Progenitor cell of endocrine pancreas (in vitro differentiated cells): ENCODE measurements around the gene CSF3R. TPM values are rescaled to one million over a fixed set of nuclear protein-coding genes. Genes with fewer than 3 reads are reported as not detected.

Experiments used
- DNase-seq: peaks from one replicate; pipeline ENCODE4 v3.0.0; 2021; ENCODE audit warnings: low spot score; ENCODE audit not compliant: unreplicated experiment
- H3K27ac Mint-ChIP-seq: 2 replicates; pipeline ENCODE4 v1.8.0; 2021; ENCODE audit warnings: mild to moderate bottlenecking, moderate library complexity, mixed read lengths
- H3K27me3 Mint-ChIP-seq: 2 replicates; pipeline ENCODE4 v1.8.0; 2021; ENCODE audit warnings: mixed read lengths
- H3K36me3 Mint-ChIP-seq: 2 replicates; pipeline ENCODE4 v1.8.0; 2022; ENCODE audit warnings: mixed read lengths; ENCODE audit not compliant: insufficient read depth
- H3K4me1 Mint-ChIP-seq: 2 replicates; pipeline ENCODE4 v1.8.0; 2021; ENCODE audit warnings: low read depth, mixed read lengths
- H3K4me3 Mint-ChIP-seq: 2 replicates; pipeline ENCODE4 v1.8.0; 2021; ENCODE audit warnings: low read depth, mild to moderate bottlenecking, moderate library complexity, mixed read lengths
- H3K9me3 Mint-ChIP-seq: 2 replicates; pipeline ENCODE4 v1.8.0; 2021; ENCODE audit warnings: low read depth, mixed read lengths
- total RNA-seq: library from RNA; stranded (reverse); gene quantifications from 2 replicates; pipeline ENCODE4 v1.2.1, GENCODE V29; 2021
- TF ChIP-seq, protein P1 (sequence below): fragments of 200-600 bp; sonication (generic); IDR thresholded peaks from one replicate; pipeline ENCODE4 v1.5.0; 2021; ENCODE audit warnings: antibody characterized with exemption, mild to moderate bottlenecking; ENCODE audit not compliant: unreplicated experiment

The CSF3R gene
- total RNA-seq, 1 donor from 2014 or later = 5.5 TPM

DNA sequence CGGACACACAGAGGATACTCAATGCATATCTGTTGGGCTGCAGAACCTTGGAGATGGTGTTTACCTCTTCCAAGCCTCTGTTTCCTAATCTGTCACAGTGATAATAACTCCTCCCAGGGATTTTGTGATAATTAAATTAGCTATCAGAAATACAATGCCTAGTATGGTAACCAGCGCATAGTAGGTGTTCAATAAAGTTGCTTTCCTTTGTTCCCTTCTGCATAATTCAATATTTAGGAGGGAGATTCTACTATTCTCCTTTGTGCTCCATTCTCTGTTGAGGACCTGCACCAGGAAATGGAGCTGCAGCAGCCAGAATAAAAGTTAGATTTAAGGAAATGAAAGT, 3.4 kb upstream of the CSF3R start:
- no peak for DNase-seq
- TF ChIP-seq, protein P1, sequence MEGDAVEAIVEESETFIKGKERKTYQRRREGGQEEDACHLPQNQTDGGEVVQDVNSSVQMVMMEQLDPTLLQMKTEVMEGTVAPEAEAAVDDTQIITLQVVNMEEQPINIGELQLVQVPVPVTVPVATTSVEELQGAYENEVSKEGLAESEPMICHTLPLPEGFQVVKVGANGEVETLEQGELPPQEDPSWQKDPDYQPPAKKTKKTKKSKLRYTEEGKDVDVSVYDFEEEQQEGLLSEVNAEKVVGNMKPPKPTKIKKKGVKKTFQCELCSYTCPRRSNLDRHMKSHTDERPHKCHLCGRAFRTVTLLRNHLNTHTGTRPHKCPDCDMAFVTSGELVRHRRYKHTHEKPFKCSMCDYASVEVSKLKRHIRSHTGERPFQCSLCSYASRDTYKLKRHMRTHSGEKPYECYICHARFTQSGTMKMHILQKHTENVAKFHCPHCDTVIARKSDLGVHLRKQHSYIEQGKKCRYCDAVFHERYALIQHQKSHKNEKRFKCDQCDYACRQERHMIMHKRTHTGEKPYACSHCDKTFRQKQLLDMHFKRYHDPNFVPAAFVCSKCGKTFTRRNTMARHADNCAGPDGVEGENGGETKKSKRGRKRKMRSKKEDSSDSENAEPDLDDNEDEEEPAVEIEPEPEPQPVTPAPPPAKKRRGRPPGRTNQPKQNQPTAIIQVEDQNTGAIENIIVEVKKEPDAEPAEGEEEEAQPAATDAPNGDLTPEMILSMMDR = no peak
- H3K27ac Mint-ChIP-seq = peak overlapping the region; percentile 96
- H3K27me3 Mint-ChIP-seq = no peaks in the 10 kb centered on the region
- no peaks in the 10 kb centered on the region for H3K36me3 Mint-ChIP-seq
- peaks cover 46% of the 10 kb centered on the region for H3K4me1 Mint-ChIP-seq
- H3K9me3 Mint-ChIP-seq = no peaks in the 10 kb centered on the region
- H3K4me3 Mint-ChIP-seq = no peak overlapping the region

DNA sequence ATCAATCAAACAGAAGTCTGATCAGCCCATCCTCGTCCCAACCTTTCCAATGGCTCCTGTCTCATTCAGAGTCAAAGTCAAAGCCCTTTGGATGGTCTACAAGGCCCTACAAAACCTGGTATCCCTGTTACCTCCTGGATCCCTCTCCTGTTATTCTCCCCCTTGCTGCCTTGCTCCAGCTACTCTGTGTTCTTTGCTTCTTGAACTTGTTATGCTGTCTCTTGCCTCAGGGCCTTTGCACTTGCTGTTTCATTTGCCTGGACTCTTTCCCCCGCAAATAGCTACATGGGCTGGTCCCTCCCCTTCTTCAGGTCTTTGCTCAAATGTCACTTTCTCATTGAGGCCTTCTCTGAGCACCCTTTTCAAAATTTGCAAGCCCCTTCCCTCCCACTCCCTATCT, 1.4 kb upstream of the CSF3R start:
- Mint-ChIP-seq H3K27me3 (no peaks in the 10 kb centered on the region), H3K4me1 (peaks cover 34% of the 10 kb centered on the region), H3K4me3 (no peak overlapping the region), H3K9me3 (no peaks in the 10 kb centered on the region), H3K27ac (no peak overlapping the region), H3K36me3 (no peaks in the 10 kb centered on the region)
- no peak for DNase-seq
- TF ChIP-seq, protein P1 = no peak

DNA sequence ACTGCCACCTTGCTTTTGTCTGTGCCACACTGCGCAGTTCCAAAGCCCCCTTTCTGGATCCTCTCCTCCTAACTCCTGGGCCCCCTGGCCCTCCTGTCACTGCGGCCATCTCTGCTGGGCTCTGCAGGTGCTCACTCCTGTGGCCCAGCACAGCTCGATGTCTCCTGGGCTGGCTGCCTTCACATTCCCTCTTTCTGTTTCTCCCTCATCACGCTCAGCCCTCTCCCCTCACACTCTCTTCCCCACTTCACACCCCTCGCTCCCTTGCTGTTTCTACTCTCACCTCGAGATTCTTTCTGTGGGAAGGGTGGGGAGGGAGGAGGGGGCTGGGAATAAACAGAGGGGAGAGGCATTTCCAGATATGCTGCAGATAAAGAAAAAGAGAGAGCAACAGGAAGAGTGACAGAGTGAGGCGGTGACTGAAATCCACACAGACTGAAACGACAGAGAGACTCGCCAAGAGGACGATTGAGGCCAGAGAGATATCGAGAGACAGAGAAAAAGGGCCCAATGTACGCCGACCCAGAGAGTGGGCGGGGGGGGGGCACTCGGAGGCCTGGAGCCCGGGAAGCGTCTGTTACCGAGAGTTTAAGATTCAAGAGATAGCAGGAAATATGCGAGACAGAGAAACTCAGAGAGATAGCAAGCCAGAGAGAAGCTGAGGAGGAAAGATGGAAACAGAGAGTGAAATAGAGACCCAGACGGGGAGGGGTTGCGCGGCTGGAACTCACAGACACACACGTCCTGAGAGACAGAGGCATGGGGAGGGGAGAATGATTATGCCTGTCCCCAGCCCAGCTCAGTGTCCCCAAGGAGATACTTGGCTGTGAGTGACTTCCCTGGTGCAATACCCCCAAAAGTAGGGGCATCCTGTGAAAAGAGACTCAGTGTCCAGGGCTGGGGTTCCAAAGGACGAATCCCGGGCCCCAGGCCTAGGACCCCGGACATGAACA, 666 bp downstream of the CSF3R start:
- no peaks in the 10 kb centered on the region for H3K27me3 Mint-ChIP-seq
- H3K9me3 Mint-ChIP-seq = no peaks in the 10 kb centered on the region
- H3K4me1 Mint-ChIP-seq = peaks cover 22% of the 10 kb centered on the region
- TF ChIP-seq, protein P1 = no peak
- H3K27ac Mint-ChIP-seq = peak overlapping the region; percentile 9
- no peaks in the 10 kb centered on the region for H3K36me3 Mint-ChIP-seq
- no peak for DNase-seq
- peak overlapping the region; percentile 29 for H3K4me3 Mint-ChIP-seq

DNA sequence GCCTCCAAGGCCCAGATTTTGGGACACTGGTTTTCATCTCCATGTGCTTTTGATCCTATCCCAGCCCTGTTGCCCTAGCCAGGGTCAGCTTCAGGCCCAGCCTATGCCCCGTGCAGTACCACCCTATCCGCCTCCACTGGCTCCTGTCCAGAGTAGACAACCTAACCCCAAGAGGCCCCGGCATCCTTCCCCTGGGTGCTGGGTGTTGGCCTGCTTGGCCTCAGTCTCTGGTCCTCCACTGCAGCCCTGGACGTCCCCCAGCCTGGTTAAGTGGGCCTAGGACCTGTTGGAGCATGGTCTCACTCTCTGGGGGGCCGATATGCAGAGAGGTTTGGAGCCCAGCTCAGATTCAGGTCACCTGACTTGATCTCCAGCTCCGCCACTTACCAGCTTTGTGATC, 1.6 kb downstream of the CSF3R start:
- Mint-ChIP-seq H3K4me1 (peaks cover 18% of the 10 kb centered on the region), H3K36me3 (no peaks in the 10 kb centered on the region), H3K27ac (no peak overlapping the region), H3K27me3 (no peaks in the 10 kb centered on the region), H3K9me3 (no peaks in the 10 kb centered on the region), H3K4me3 (no peak overlapping the region)
- TF ChIP-seq, protein P1 = no peak
- no peak for DNase-seq

DNA sequence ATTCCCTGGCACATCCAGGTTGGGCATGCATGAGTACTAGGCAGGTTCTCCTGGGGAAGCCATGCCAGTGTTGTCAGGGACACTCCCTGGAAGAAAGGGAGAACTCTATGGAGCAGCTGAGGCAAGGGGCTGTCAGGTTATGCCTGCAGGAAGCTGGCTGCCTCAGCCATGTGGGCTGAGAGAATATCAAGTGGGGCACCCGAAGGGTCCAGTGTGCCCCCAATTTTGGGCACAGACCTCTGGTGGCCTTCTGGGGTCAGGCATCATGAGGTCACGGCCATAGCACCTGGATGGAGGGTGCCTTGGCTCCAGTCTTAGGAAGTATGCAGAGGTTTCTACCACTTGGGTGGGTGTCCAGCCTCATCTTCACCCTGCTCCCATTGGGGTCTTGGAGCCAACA, 2.6 kb downstream of the CSF3R start:
- no peak for DNase-seq
- Mint-ChIP-seq H3K9me3 (no peaks in the 10 kb centered on the region), H3K36me3 (no peaks in the 10 kb centered on the region), H3K27me3 (no peaks in the 10 kb centered on the region), H3K4me1 (peaks cover 15% of the 10 kb centered on the region), H3K27ac (no peak overlapping the region), H3K4me3 (no peak overlapping the region)
- TF ChIP-seq, protein P1 = no peak
